ENCODE results near the gene TMEM213.

DNA sequence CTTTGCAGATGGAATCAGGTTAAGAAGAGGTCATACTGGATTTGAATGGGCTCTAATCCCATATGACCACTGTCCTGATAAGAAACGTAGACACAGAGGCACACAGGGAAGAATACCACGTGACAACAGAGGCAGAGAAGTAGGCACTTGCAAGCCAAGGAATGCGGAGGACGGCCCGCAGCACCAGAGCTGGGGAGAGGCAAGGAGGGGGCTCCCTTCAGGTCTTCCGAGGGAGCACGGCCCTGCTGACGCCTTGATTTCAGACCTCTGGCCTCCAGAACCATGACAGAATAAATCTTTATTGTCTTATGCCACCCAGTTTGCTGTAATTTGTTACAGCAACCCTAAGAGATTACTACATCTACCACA, 44.7 kb upstream of the TMEM213 start:
- TF ChIP-seq YY1 (IDR thresholded peaks at IDR 0.05; ENCODE audit: insufficient read depth, insufficient read length), result no peak
- TF ChIP-seq SUZ12 (IDR thresholded peaks at IDR 0.05; ENCODE audit: extremely low read depth, insufficient read depth, insufficient read length), result no peak
